ENCODE measurements around the gene DCBLD1. TPM values are rescaled to one million over a fixed set of nuclear protein-coding genes. Genes with fewer than 3 reads are reported as not detected.

DCBLD1 gene
- total RNA-seq, 1 experiment from 2014 or later, result 19.5 TPM

DNA sequence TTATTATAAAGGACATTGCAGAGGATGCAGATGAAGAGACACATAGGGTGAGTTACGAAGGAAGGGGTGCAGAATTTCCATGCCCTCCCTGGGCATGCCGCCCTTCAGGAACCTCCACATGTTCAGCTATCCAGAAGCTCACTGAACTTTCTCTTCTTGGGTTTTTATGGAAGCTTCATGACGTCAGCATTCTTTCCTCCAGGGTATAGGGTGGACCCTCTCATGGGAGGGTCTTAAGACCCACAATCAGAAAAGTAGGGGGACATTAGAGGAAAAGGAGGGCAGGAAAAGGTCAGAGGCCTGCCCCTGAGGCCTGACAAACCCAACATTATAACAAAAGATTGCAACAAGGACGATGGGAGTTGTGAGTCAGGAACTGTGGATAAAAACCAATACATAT lies 14.6 kb upstream of the DCBLD1 start:
- TF ChIP-seq CBX3 (IDR thresholded peaks at IDR 0.05; ENCODE audit: low read depth), result no peak
- TF ChIP-seq, protein P1, sequence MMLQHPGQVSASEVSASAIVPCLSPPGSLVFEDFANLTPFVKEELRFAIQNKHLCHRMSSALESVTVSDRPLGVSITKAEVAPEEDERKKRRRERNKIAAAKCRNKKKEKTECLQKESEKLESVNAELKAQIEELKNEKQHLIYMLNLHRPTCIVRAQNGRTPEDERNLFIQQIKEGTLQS (IDR thresholded peaks at IDR 0.05), result no peak
- TF ChIP-seq, protein P2, sequence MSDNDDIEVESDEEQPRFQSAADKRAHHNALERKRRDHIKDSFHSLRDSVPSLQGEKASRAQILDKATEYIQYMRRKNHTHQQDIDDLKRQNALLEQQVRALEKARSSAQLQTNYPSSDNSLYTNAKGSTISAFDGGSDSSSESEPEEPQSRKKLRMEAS (IDR thresholded peaks at IDR 0.05), result no peak
- TF ChIP-seq SRF (IDR thresholded peaks at IDR 0.05; ENCODE audit: low read depth), result no peak
- no peak for TF ChIP-seq POLR2AphosphoS5 (IDR thresholded peaks at IDR 0.05; ENCODE audit: low read depth, low read length)
- TF ChIP-seq YY1 (IDR thresholded peaks at IDR 0.05; ENCODE audit: extremely low read depth, insufficient replicate concordance, low read depth, low read length), result no peak
- TF ChIP-seq, protein P3, sequence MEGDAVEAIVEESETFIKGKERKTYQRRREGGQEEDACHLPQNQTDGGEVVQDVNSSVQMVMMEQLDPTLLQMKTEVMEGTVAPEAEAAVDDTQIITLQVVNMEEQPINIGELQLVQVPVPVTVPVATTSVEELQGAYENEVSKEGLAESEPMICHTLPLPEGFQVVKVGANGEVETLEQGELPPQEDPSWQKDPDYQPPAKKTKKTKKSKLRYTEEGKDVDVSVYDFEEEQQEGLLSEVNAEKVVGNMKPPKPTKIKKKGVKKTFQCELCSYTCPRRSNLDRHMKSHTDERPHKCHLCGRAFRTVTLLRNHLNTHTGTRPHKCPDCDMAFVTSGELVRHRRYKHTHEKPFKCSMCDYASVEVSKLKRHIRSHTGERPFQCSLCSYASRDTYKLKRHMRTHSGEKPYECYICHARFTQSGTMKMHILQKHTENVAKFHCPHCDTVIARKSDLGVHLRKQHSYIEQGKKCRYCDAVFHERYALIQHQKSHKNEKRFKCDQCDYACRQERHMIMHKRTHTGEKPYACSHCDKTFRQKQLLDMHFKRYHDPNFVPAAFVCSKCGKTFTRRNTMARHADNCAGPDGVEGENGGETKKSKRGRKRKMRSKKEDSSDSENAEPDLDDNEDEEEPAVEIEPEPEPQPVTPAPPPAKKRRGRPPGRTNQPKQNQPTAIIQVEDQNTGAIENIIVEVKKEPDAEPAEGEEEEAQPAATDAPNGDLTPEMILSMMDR (IDR thresholded peaks at IDR 0.05 in 2 of 3, conservative IDR thresholded peaks at IDR 0.05 in 1 of 3; ENCODE audit: borderline replicate concordance in 1 of 3, insufficient read depth in 1 of 3, low read depth in 2 of 3, low read length in 2 of 3), result no peak
- no peak for TF ChIP-seq EZH2 (IDR thresholded peaks at IDR 0.05)
- no peak for TF ChIP-seq EGR1 (IDR thresholded peaks at IDR 0.05; ENCODE audit: low read depth)
- no peak for TF ChIP-seq ZNF274 (IDR thresholded peaks at IDR 0.05; ENCODE audit: low read depth, low read length)
- no peak for TF ChIP-seq FOSL1 (IDR thresholded peaks at IDR 0.05; ENCODE audit: low read depth)
- TF ChIP-seq SP1 (IDR thresholded peaks at IDR 0.05; ENCODE audit: low read depth), result no peak
- TF ChIP-seq, protein P4, sequence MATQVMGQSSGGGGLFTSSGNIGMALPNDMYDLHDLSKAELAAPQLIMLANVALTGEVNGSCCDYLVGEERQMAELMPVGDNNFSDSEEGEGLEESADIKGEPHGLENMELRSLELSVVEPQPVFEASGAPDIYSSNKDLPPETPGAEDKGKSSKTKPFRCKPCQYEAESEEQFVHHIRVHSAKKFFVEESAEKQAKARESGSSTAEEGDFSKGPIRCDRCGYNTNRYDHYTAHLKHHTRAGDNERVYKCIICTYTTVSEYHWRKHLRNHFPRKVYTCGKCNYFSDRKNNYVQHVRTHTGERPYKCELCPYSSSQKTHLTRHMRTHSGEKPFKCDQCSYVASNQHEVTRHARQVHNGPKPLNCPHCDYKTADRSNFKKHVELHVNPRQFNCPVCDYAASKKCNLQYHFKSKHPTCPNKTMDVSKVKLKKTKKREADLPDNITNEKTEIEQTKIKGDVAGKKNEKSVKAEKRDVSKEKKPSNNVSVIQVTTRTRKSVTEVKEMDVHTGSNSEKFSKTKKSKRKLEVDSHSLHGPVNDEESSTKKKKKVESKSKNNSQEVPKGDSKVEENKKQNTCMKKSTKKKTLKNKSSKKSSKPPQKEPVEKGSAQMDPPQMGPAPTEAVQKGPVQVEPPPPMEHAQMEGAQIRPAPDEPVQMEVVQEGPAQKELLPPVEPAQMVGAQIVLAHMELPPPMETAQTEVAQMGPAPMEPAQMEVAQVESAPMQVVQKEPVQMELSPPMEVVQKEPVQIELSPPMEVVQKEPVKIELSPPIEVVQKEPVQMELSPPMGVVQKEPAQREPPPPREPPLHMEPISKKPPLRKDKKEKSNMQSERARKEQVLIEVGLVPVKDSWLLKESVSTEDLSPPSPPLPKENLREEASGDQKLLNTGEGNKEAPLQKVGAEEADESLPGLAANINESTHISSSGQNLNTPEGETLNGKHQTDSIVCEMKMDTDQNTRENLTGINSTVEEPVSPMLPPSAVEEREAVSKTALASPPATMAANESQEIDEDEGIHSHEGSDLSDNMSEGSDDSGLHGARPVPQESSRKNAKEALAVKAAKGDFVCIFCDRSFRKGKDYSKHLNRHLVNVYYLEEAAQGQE (IDR thresholded peaks at IDR 0.05; ENCODE audit: low read depth), result no peak
- no peak for TF ChIP-seq EZH2phosphoT487 (IDR thresholded peaks at IDR 0.05; ENCODE audit: borderline replicate concordance)
- TF ChIP-seq, protein P5, sequence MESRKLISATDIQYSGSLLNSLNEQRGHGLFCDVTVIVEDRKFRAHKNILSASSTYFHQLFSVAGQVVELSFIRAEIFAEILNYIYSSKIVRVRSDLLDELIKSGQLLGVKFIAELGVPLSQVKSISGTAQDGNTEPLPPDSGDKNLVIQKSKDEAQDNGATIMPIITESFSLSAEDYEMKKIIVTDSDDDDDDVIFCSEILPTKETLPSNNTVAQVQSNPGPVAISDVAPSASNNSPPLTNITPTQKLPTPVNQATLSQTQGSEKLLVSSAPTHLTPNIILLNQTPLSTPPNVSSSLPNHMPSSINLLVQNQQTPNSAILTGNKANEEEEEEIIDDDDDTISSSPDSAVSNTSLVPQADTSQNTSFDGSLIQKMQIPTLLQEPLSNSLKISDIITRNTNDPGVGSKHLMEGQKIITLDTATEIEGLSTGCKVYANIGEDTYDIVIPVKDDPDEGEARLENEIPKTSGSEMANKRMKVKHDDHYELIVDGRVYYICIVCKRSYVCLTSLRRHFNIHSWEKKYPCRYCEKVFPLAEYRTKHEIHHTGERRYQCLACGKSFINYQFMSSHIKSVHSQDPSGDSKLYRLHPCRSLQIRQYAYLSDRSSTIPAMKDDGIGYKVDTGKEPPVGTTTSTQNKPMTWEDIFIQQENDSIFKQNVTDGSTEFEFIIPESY (IDR thresholded peaks at IDR 0.05; ENCODE audit: extremely low read depth, insufficient replicate concordance, low read length), result no peak
- no peak for TF ChIP-seq POLR2A (IDR thresholded peaks at IDR 0.05; ENCODE audit: borderline replicate concordance, extremely low read depth, insufficient read depth, insufficient read length)
- no peak for TF ChIP-seq SIN3A (IDR thresholded peaks at IDR 0.05; ENCODE audit: low read depth)
- H4K20me1 ChIP-seq (ENCODE audit: insufficient read depth), result no peaks in the 10 kb centered on the region
- no peak overlapping the region for H3K27ac ChIP-seq (ENCODE audit: low read depth, low read length)
- no peak overlapping the region for H3K4me3 ChIP-seq (replicated peaks in 1 of 2; ENCODE audit: low read depth in 1 of 2, low read length in 2 of 2)
- ChIA-PET CTCF (no interaction called here), POLR2A (no interaction called here), RAD21 (ENCODE audit: low non-redundant PET in 1 of 2, low total read pairs in 2 of 2, uncharacterized antibody in 2 of 2, unreplicated experiment in 2 of 2) (no interaction called here)
- no peaks in the 10 kb centered on the region for H3K36me3 ChIP-seq (ENCODE audit: control insufficient read depth in 1 of 2, insufficient read depth in 2 of 2, low read length in 2 of 2)
- no peaks in the 10 kb centered on the region for H3K9me2 ChIP-seq (ENCODE audit: insufficient read depth)
- peaks cover 0 to 14% of the 10 kb centered on the region in 2 experiments; a peak in 2 of 4 replicates for H3K4me1 ChIP-seq (ENCODE audit: control insufficient read depth in 1 of 2, insufficient read depth in 2 of 2, low read length in 2 of 2)
- DNase-seq (ENCODE audit: low read depth, low spot score) (no peak), ATAC-seq (no peak)
- intact Hi-C loops (cut with micrococcal nuclease), result no loop called here
- no peaks in the 10 kb centered on the region for H3K27me3 ChIP-seq (ENCODE audit: insufficient read depth, low read length)
- no peak overlapping the region for H3K9ac ChIP-seq (ENCODE audit: low read length)
- no TSS peak for BruUV-seq (replicated peaks)
- H3K4me2 ChIP-seq (ENCODE audit: low read length), result no peak overlapping the region
- no peak overlapping the region for H2AFZ ChIP-seq (ENCODE audit: low read depth, low read length, poor library complexity, severe bottlenecking)
- H3K9me3 ChIP-seq (ENCODE audit: control insufficient read depth in 1 of 2, insufficient read depth in 1 of 2, low read depth in 1 of 2, low read length in 2 of 2), result no peaks in the 10 kb centered on the region
- no peaks in the 10 kb centered on the region for H3K79me2 ChIP-seq (ENCODE audit: insufficient read depth, low read length)
